AG09309 (cell line): ENCODE measurements around the gene ART1.

ENCODE experiments used
- DNase-seq: peaks from one replicate; pipeline ENCODE4 v3.0.0-alpha.2; 2010; ENCODE audit warnings: low read depth
- H3K4me3 ChIP-seq: 2 replicates; pipeline ENCODE4 v1.5.1; 2011; ENCODE audit warnings: mild to moderate bottlenecking, low read depth, low read length, moderate library complexity; ENCODE audit not compliant: control insufficient read depth
- CTCF ChIP-seq: IDR thresholded peaks from 2 replicates; pipeline ENCODE4 v1.5.1; 2011; ENCODE audit warnings: mild to moderate bottlenecking, low read depth, low read length, inconsistent platforms; ENCODE audit not compliant: insufficient read depth, control insufficient read depth; ENCODE audit errors: missing control alignments

The ART1 gene

GRCh38 chr11:3658252-3658651 is 13.3 kb downstream of the ART1 start:
- no peak for DNase-seq
- H3K4me3 ChIP-seq: no peak overlapping the region
- no peak for TF ChIP-seq CTCF

- TF ChIP-seq CTCF: no peak
- DNase-seq: no peak
- no peak overlapping the region for H3K4me3 ChIP-seq
Observed at GRCh38 chr11:3659595-3660515, 14.9 kb downstream of the ART1 start.

DNA sequence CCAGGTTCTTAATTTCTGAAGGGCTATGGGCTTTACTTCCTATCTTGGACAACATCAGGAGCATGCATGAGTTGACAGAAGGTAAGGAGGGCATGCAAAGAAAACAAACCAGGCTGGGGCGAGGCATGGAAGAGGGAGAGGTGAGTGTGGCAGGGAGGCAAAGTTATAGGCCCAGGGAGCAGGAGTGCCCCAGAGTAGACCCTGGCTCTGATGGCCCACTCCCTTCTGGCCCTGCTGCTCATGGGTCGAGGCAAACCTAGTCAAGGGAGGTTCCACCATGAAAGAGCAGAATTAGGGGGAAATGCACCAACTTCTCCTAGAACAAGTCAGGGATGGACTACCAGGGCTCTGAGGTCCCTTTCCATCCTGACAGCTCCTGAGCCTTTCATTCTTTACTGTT is 16.0 kb downstream of the ART1 start:
- no peak overlapping the region for H3K4me3 ChIP-seq
- no peak for TF ChIP-seq CTCF
- DNase-seq: no peak

- DNase-seq: no peak
- H3K4me3 ChIP-seq: no peak overlapping the region
- TF ChIP-seq CTCF: no peak
Observed at GRCh38 chr11:3662856-3663255, 17.9 kb downstream of the ART1 start.

GRCh38 chr11:3664032-3664630 is 19.2 kb downstream of the ART1 start:
- no peak for DNase-seq
- H3K4me3 ChIP-seq: no peak overlapping the region
- TF ChIP-seq CTCF: no peak

GRCh38 chr11:3665336-3666022 is 20.6 kb downstream of the ART1 start:
- no peak for DNase-seq
- no peak overlapping the region for H3K4me3 ChIP-seq
- no peak for TF ChIP-seq CTCF
